ENCODE measurements around the gene RNF227. TPM values are rescaled to one million over a fixed set of nuclear protein-coding genes. Genes with fewer than 3 reads are reported as not detected.
"Not testable (repeated sequence)": the region's sequence is repeated elsewhere in the genome, so short reads cannot be mapped to it uniquely, and the experiment has no call there.

The RNF227 gene
- polyA plus RNA-seq, 3 donors, result 3.5 to 4.7 (median 4.5) TPM

DNA sequence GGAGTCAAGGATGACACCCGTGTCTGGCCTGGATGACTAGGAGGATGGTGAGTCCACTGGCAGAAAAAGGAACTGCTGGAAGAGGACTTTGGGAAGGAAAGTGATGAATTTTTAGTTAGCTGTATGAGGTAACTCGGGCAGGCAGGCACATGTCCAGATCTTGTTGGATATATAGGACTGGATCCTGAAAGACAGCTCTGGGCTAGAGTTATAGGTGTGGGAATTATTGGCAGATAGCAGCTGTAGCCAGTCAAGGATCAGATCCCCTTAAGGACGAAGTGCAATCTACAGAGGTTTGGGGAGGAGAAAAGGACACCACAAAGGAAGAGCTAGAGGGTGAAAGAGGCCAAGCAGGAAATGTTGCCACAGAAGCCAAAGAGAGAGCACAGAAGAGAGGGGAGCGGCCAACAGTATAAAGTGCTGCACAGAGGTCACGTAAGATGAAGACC, 48.2 kb downstream of the RNF227 start:
- DNase-seq, result no peak

DNA sequence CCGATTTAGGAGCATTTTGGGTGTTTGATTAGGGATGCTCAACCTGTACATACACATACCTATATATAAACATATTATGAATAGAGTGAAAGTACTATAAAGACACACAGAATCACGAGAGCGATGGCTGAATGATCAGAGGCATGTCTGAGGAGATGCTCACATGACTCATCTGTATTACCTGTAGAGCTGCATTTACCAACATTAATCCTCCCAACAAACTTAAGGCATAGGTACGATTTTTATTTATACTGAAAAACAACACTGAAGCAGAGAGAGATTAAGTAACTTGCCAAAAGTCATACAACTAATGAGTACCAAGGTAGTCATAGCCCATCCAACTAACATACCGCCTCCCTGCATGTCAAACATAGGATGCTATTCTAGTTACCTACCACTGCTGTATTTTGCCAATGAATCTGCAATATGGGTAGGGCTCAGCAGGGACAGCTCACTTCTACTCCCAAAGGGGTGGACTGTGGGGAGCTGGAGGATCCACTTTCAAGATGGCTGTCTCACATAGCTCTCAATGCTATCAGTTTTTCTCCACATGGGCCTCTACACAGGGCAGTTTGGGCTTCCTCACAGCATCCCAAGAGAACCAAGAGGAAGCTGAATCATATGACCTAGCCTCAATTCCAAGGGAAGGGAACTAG, 51.0 kb downstream of the RNF227 start:
- DNase-seq, result no peak

DNA sequence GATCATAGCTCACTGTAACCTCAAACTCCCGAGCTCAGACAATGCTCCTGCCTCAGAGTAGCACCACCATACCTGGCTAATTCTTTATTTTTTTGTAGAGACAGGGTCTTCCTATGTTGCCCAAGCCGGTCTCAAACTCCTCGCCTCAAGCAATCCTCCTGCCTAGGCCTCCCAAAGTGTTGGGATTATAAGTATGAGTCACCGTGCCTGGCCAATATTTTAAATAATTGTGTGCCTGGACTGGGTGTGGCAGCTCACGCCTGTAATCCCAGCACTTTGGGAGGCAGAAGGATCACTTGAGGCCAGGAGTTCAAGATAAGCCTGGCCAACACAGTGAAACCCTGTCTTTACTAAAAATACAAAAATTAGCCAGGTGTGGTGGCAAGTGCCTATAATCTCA, 51.7 kb downstream of the RNF227 start:
- DNase-seq, result not testable (repeated sequence)

Other genes starting within 250 kb of the RNF227 start
- gene TP53, start 228.8 kb downstream of the RNF227 start, polyA plus RNA-seq (ENCODE audit: insufficient read length in 3 of 3), result 10 to 100 TPM; 68.2 to 79.1 (median 74.8) TPM
- 10 to 100 TPM; 15.3 to 21.3 (median 17.0) TPM for gene WRAP53, start 227.8 kb downstream of the RNF227 start, polyA plus RNA-seq (ENCODE audit: insufficient read length in 3 of 3)
- 10 to 100 TPM; 21.3 to 29.1 (median 23.8) TPM for gene EFNB3, start 211.1 kb downstream of the RNF227 start, polyA plus RNA-seq (ENCODE audit: insufficient read length in 3 of 3)
- under 1 TPM; 0.24 to 0.67 (median 0.34) TPM for gene DNAH2, start 198.5 kb downstream of the RNF227 start, polyA plus RNA-seq (ENCODE audit: insufficient read length in 3 of 3)
- gene KDM6B, start 82.1 kb downstream of the RNF227 start, polyA plus RNA-seq (ENCODE audit: insufficient read length in 3 of 3), result 10 to 100 TPM; 26.2 to 32.3 (median 28.8) TPM
- gene TMEM88, start 61.2 kb downstream of the RNF227 start, polyA plus RNA-seq (ENCODE audit: insufficient read length in 3 of 3), result 10 to 100 TPM; 25.9 to 32.4 (median 26.0) TPM
- gene NAA38, start 58.7 kb downstream of the RNF227 start, polyA plus RNA-seq (ENCODE audit: insufficient read length in 3 of 3), result 100 to 1,000 TPM in 2 of 3 donors, 10 to 100 TPM in 1; 94.2 to 137 (median 104) TPM
- gene CYB5D1, start 58.3 kb downstream of the RNF227 start, polyA plus RNA-seq (ENCODE audit: insufficient read length in 3 of 3), result 10 to 100 TPM; 23.6 to 36.3 (median 27.2) TPM
- 100 to 1,000 TPM; 181 to 204 (median 186) TPM for gene CHD3, start 27.5 kb downstream of the RNF227 start, polyA plus RNA-seq (ENCODE audit: insufficient read length in 3 of 3)
- gene KCNAB3, start 13.6 kb upstream of the RNF227 start, polyA plus RNA-seq (ENCODE audit: insufficient read length in 3 of 3), result 10 to 100 TPM; 10.6 to 13.0 (median 11.4) TPM
- 100 to 1,000 TPM; 131 to 158 (median 133) TPM for gene TRAPPC1, start 15.7 kb upstream of the RNF227 start, polyA plus RNA-seq (ENCODE audit: insufficient read length in 3 of 3)
- gene CNTROB, start 15.9 kb upstream of the RNF227 start, polyA plus RNA-seq (ENCODE audit: insufficient read length in 3 of 3), result 10 to 100 TPM; 52.0 to 69.0 (median 65.7) TPM
- under 1 TPM; 0.22 to 0.87 (median 0.40) TPM for gene GUCY2D, start 86.3 kb upstream of the RNF227 start, polyA plus RNA-seq (ENCODE audit: insufficient read length in 3 of 3)
- gene ALOX15B, start 122.8 kb upstream of the RNF227 start, polyA plus RNA-seq (ENCODE audit: insufficient read length in 3 of 3), result 1 to 10 TPM; 1.2 to 2.0 (median 1.5) TPM
- gene ALOX12B, start 171.4 kb upstream of the RNF227 start, polyA plus RNA-seq (ENCODE audit: insufficient read length in 3 of 3), result 1 to 10 TPM in 1 of 3 donors, under 1 TPM in 2; 0.48 to 1.0 (median 0.90) TPM
- gene ALOXE3, start 202.2 kb upstream of the RNF227 start, polyA plus RNA-seq (ENCODE audit: insufficient read length in 3 of 3), result under 1 TPM in 1 of 3 donors, not detected in 2; 0.07 TPM
- not detected for gene HES7, start 207.8 kb upstream of the RNF227 start, polyA plus RNA-seq (ENCODE audit: insufficient read length in 3 of 3)
- 10 to 100 TPM; 26.4 to 34.5 (median 33.3) TPM for gene PER1, start 236.1 kb upstream of the RNF227 start, polyA plus RNA-seq (ENCODE audit: insufficient read length in 3 of 3)
- 100 to 1,000 TPM; 108 to 139 (median 131) TPM for gene VAMP2, start 246.7 kb upstream of the RNF227 start, polyA plus RNA-seq (ENCODE audit: insufficient read length in 3 of 3)